ENCODE measurements around the gene PNLIPRP2. TPM values are rescaled to one million over a fixed set of nuclear protein-coding genes. Genes with fewer than 3 reads are reported as not detected.

Gene PNLIPRP2
- total RNA-seq, 3 donors from 2014 or later: 0.46 to 0.56 TPM; not detected in 1

DNA sequence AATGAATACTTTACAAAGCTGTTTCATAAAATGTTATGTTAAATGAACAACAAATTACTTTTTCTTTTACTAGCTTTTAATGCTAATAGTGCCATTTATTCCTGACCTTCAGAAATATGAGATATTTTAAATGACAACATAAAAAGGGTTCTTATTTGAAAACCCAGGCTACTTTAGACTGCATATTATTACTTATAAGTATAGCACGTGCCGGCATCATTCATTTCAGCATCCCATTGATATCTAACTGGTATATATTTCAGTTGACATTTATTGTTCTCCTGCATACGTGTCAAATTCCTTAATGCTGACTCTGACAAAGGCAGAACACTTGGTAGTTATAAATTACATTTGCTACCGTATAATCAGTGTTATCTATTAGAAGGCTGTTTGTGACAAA, 35.3 kb downstream of the PNLIPRP2 start:
- ATAC-seq: no peak
- Mint-ChIP-seq H3K36me3 (ENCODE audit: insufficient read depth) (no peaks in the 10 kb centered on the region), H3K4me3 (no peak overlapping the region), H3K4me1 (ENCODE audit: low read depth) (no peaks in the 10 kb centered on the region), H3K27me3 (ENCODE audit: low read depth) (peaks cover 15% of the 10 kb centered on the region), H3K9me3 (peaks cover 8% of the 10 kb centered on the region)
- no peak for DNase-seq

DNA sequence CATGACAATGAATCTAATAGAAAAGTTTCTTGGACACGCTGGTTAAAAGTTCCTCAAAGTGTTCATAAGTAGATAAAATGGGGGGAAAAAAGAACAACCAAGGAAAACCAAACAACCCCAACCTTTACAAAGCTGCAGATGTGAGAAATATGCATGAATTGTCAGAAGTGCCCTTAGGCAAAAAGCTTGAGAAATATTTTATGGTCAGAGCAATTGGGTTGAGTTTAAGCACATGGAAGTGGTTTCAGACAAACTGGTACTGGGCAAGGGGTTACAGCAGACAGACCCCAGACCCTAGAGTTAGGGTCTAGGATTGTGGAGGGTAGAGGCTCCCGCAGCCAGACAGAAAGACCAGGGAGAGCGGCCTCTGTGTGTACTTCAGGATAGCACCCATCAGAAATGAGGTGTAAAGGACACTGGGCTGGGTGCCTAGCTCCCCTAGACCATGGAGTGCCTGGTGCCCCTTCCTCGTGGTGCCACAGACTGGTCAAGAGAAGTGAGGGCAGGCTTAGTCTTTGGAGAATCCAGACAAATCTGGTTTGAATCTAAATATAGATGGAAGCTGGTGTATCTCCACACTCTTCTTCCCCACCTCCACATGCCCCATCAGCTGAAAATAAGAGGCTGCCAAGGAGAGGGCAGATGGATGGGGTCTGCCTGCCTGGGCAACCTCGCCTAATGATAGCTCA, 37.3 kb downstream of the PNLIPRP2 start:
- Mint-ChIP-seq H3K4me3 (no peak overlapping the region), H3K27me3 (ENCODE audit: low read depth) (peaks cover 18% of the 10 kb centered on the region), H3K36me3 (ENCODE audit: insufficient read depth) (no peaks in the 10 kb centered on the region), H3K4me1 (ENCODE audit: low read depth) (no peaks in the 10 kb centered on the region), H3K9me3 (no peaks in the 10 kb centered on the region)
- ATAC-seq: no peak
- DNase-seq: no peak

DNA sequence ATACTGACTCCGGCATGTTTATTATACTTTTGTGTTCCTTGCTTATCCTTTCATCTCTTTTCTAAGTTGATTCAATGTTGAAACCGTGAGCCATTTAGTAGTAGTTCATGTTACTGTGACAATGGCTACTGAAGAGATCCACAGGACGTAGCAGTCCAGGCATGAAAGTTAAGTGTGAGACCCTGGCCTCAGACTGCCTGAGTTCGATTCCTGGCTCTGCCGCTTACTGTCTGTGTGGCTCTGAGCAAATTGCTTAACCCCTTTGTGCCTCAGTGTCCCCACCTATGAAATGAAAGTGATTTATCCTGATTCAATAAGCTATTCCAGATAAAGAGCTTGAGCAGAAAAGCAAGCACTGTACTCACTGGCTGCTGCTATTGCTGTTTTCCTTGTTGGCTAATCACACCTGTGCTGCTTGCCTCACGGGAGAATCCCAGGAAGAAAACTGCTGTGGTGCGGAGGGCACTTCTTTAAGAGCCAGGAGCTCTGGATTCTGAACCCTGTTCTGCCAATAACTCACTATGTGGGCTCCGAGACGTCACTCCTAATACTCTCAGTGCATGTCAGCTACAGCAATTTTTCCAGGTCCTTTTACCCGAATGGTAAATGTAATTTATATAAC, 38.4 kb downstream of the PNLIPRP2 start:
- H3K4me3 Mint-ChIP-seq: no peak overlapping the region
- ATAC-seq (no peak), DNase-seq (no peak)
- no peaks in the 10 kb centered on the region for H3K4me1 Mint-ChIP-seq (ENCODE audit: low read depth)
- no peaks in the 10 kb centered on the region for H3K9me3 Mint-ChIP-seq
- H3K27me3 Mint-ChIP-seq (ENCODE audit: low read depth): peaks cover 17% of the 10 kb centered on the region
- H3K36me3 Mint-ChIP-seq (ENCODE audit: insufficient read depth): no peaks in the 10 kb centered on the region

DNA sequence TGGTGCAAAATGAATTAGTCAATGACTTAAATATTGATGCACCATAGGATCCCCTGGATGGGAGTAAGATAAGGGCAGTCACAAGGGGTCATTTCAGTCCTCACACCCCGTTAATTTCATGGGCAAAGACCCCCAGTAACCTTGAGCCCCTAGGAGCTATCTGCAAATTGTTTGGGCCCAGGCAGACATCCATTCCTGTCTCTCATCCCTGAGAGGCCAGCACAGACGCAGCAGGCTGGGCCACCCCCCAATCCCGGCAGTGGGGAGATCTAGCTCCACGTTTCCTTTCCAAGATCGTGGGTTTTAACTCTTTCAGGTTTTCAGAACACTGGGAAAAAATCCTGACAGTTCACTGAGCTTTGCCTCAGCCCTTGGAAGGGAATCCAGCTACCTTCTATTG, 40.1 kb downstream of the PNLIPRP2 start:
- Mint-ChIP-seq H3K9me3 (no peaks in the 10 kb centered on the region), H3K4me1 (ENCODE audit: low read depth) (no peaks in the 10 kb centered on the region), H3K4me3 (no peak overlapping the region), H3K27me3 (ENCODE audit: low read depth) (peaks cover 9% of the 10 kb centered on the region), H3K36me3 (ENCODE audit: insufficient read depth) (no peaks in the 10 kb centered on the region)
- ATAC-seq: no peak
- DNase-seq: no peak

DNA sequence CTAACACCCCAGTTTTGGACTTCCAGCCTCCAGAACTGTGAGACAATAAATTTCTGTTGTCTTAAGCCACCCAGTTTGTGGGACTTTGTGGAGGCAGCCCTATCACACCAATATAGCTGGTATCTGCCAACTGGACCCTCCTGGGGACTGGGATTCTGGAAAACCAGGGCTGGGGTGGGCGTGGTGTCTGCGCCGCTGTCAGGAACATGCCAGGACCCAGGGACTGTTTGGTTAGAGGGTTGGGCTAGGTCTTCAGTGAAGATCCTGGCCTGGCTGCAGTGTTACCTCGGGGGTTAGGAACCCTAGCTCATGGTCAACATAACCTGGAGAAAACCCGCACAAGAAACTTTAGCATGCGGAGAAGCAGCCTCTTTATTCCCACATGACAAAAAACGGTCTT, 42.6 kb downstream of the PNLIPRP2 start:
- H3K36me3 Mint-ChIP-seq (ENCODE audit: insufficient read depth): no peaks in the 10 kb centered on the region
- no peak for ATAC-seq

DNA sequence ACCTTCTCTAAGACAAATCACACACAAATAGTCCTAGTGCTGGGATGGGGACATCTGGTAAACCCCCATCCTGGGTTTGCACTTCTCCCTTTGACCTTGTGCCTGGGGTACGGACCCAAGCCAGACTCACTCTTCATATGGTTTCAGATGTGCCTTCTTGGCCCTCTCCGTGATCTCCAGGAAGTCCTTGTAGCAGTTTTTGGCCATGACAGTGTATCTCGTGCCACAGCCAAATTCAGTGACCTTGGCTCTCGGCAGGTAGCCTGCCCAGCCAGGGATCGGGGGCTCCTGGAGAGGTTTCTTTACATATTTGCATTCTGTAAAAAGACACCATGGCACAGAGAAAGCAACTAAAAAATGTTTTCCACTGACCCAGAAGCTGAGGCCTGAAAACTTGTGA, 43.9 kb downstream of the PNLIPRP2 start:
- ATAC-seq: no peak
- no peaks in the 10 kb centered on the region for H3K9me3 Mint-ChIP-seq
- no peak overlapping the region for H3K4me3 Mint-ChIP-seq
- no peaks in the 10 kb centered on the region for H3K4me1 Mint-ChIP-seq (ENCODE audit: low read depth)
- peaks cover 7% of the 10 kb centered on the region for H3K27me3 Mint-ChIP-seq (ENCODE audit: low read depth)
- no peaks in the 10 kb centered on the region for H3K36me3 Mint-ChIP-seq (ENCODE audit: insufficient read depth)
- DNase-seq: no peak

More for the DNA sequence above, 42.6 kb downstream of the PNLIPRP2 start:
- no peak for DNase-seq
- Mint-ChIP-seq H3K4me3 (no peak overlapping the region), H3K9me3 (no peaks in the 10 kb centered on the region), H3K4me1 (ENCODE audit: low read depth) (no peaks in the 10 kb centered on the region), H3K27me3 (ENCODE audit: low read depth) (peaks cover 7% of the 10 kb centered on the region)

DNA sequence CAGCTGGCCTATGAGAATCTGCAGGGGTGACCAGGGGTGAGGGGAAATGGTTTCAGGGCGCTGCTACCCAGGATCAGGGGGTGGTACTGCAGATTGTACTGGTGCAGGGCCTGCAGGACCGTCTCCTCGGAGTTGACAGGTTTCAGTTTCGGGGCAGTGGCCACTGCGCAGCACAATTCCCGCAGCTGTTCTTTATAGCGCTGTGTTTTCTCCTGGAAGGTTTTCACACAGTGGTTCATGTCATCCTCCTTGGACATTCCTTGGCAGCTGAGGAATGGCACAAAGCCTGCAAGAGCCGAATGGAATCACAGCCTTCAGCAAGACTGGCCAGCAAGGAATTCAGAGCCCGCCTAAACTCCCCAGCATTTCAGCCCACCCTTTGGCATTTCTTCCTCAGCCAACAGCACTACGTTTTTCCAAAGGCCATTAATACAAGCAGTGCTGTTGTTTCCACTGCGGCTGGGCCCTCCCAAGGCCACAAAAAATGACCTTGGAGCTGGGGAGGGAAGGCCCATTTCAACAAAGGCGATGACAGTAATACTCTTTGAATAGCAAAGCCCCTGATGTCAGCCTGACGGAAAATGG, 44.9 kb downstream of the PNLIPRP2 start:
- H3K36me3 Mint-ChIP-seq (ENCODE audit: insufficient read depth): no peaks in the 10 kb centered on the region
- ATAC-seq: no peak

DNA sequence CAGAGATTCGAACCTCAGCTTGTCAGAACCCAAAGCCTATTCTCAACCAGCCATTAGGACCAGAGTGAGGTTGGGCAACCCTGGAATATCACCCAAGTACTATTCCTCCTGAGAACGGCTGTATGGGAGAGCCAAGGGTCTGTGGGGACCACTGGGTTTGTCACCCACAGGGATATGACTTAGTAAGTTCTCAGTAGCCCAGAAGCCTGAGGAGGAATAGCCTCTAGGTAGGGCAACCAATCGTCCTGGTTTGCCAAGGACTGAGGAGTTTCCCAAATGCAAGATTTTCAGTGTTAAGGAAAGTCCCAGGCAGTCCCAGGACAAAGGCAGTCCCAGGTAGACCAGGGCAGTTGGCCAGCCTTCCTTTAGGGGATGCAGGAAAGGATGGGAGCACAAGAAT, 46.7 kb downstream of the PNLIPRP2 start:
- Mint-ChIP-seq H3K4me3 (no peak overlapping the region), H3K27me3 (ENCODE audit: low read depth) (peaks cover 14% of the 10 kb centered on the region), H3K4me1 (ENCODE audit: low read depth) (no peaks in the 10 kb centered on the region), H3K36me3 (ENCODE audit: insufficient read depth) (no peaks in the 10 kb centered on the region), H3K9me3 (no peaks in the 10 kb centered on the region)
- ATAC-seq (no peak), DNase-seq (no peak)

More for the DNA sequence above, 44.9 kb downstream of the PNLIPRP2 start:
- Mint-ChIP-seq H3K9me3 (no peaks in the 10 kb centered on the region), H3K4me3 (no peak overlapping the region), H3K27me3 (ENCODE audit: low read depth) (peaks cover 10% of the 10 kb centered on the region), H3K4me1 (ENCODE audit: low read depth) (no peaks in the 10 kb centered on the region)
- no peak for DNase-seq

DNA sequence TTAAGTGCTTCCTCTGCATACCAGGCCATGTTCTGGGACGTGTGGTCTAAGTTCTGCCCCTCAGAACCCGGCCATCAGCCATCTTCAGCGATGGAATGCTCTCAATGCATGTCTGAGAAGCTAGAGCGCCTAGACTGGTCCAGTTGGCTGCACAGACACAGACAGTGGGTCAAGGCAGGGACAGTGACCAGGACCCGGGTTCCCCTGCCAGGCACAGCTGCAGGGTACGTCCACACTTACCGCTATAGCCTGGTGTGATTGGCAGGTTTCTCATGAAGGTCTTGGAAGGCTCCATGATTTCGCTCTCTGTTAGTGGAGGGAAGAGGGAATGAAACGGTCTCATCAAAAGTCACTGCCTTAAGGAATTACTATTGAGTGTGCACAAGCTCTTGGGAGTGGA, 47.3 kb downstream of the PNLIPRP2 start:
- ATAC-seq (no peak), DNase-seq (no peak)
- H3K4me3 Mint-ChIP-seq: no peak overlapping the region
- H3K27me3 Mint-ChIP-seq (ENCODE audit: low read depth): peaks cover 11% of the 10 kb centered on the region
- H3K4me1 Mint-ChIP-seq (ENCODE audit: low read depth): no peaks in the 10 kb centered on the region
- no peaks in the 10 kb centered on the region for H3K36me3 Mint-ChIP-seq (ENCODE audit: insufficient read depth)
- no peaks in the 10 kb centered on the region for H3K9me3 Mint-ChIP-seq

DNA sequence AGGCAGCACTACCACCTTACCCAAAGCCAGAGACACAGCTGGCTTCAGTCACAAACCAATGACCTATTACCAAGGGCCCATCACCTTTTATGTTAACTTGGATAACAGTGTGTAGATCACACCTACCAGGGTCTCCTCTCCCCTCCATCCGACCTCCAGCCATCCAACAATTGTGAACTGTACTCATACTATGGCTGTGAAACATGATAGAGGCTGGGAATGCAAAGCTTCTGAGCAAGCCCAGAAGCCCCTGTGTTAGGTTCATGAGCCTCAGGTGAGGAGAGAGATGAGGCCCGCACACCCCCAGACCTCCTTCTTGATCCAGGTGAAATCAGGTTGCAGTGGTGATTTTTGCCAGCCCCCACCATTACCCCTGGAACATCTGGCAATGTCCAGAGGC, 47.7 kb downstream of the PNLIPRP2 start:
- no peaks in the 10 kb centered on the region for H3K9me3 Mint-ChIP-seq
- ATAC-seq (no peak), DNase-seq (no peak)
- no peaks in the 10 kb centered on the region for H3K4me1 Mint-ChIP-seq (ENCODE audit: low read depth)
- H3K4me3 Mint-ChIP-seq: no peak overlapping the region
- no peaks in the 10 kb centered on the region for H3K36me3 Mint-ChIP-seq (ENCODE audit: insufficient read depth)
- H3K27me3 Mint-ChIP-seq (ENCODE audit: low read depth): peaks cover 11% of the 10 kb centered on the region

DNA sequence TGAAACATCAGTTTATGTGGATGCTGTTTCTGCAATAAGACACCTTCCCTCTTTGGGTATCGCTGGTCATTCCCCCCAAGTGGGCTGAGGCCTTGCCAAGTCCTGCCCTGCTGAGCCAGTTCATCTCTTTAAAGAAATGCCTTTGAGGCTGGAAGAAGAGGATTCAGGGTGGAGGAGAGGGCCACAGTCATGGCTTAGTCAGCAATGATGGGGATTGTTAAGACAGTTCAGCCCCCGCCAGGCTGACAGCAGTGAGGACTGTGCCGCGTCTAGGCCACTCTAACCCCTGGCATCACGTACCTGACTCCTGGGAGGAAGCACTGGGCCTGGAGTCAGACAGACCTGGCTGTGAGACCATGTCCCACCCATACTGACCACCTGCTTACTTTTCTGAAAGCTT, 48.3 kb downstream of the PNLIPRP2 start:
- no peak overlapping the region for H3K4me3 Mint-ChIP-seq
- no peaks in the 10 kb centered on the region for H3K36me3 Mint-ChIP-seq (ENCODE audit: insufficient read depth)
- DNase-seq (no peak), ATAC-seq (no peak)
- H3K9me3 Mint-ChIP-seq: no peaks in the 10 kb centered on the region
- H3K4me1 Mint-ChIP-seq (ENCODE audit: low read depth): no peaks in the 10 kb centered on the region
- peaks cover 8% of the 10 kb centered on the region for H3K27me3 Mint-ChIP-seq (ENCODE audit: low read depth)

DNA sequence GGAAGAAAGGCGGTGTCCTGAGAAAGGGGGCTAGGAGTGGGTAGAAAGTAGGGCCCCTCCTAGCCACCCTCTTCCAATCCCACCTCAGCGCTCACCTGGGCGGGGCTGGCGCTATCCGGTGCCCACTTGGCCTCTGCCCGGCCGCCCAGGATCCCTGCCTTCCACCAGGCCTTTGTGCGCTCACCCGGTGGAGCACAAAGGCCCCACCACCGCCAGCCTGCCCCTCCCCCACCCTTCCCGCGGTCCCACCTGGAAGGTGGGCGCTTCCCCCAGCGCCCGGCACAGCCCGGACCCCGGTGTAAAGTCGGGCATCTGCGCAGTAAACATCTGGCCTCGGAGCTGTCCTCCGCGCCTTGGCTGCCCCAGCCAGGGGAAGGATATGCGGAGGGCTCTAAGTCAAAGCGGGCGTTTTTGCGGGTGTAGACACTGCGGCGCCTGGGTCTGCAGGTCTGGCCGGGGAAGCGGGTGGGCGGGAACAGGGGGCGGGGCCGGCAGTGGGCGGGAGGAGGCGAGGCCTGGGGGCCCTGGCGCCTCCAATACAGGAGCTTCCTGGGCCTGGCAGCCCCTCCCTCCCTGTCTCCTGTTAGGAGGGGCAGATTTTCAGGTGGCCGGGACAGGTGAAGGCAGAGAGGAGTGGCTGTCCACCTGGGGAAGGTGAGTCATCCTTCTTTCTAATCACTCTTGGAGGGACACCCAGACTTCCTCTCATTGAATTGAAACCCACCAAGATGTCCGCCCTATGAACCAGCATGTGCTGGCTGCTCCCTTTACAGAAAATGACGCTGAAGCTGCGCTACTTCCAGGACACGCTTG, 49.3 kb downstream of the PNLIPRP2 start:
- Mint-ChIP-seq H3K4me3 (no peak overlapping the region), H3K4me1 (ENCODE audit: low read depth) (no peaks in the 10 kb centered on the region), H3K9me3 (no peaks in the 10 kb centered on the region), H3K36me3 (ENCODE audit: insufficient read depth) (no peaks in the 10 kb centered on the region), H3K27me3 (ENCODE audit: low read depth) (peaks cover 8% of the 10 kb centered on the region)
- ATAC-seq (no peak), DNase-seq (no peak)

DNA sequence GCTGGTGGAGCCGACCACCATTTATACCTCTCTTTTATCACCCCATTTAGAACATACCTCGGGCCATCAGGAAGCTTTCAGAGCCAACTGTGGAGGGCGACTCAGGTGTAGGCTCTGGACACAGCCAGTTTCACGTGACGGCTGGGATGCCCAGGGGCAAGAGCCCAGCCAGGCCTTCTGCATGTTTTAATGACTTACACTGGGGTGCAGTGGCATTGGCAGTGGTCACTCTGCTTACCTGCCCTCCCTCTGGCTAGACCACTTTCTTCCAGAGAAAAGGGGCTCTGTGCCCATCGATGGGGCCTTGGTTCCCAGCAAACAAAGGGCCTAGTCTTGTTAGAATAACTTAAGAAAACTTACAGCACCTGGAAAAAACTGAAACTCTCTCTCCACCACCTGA, 50.0 kb downstream of the PNLIPRP2 start:
- no peaks in the 10 kb centered on the region for H3K9me3 Mint-ChIP-seq
- H3K36me3 Mint-ChIP-seq (ENCODE audit: insufficient read depth): no peaks in the 10 kb centered on the region
- no peak overlapping the region for H3K4me3 Mint-ChIP-seq
- ATAC-seq (no peak), DNase-seq (no peak)
- H3K4me1 Mint-ChIP-seq (ENCODE audit: low read depth): no peaks in the 10 kb centered on the region
- peaks cover 8% of the 10 kb centered on the region for H3K27me3 Mint-ChIP-seq (ENCODE audit: low read depth)

DNA sequence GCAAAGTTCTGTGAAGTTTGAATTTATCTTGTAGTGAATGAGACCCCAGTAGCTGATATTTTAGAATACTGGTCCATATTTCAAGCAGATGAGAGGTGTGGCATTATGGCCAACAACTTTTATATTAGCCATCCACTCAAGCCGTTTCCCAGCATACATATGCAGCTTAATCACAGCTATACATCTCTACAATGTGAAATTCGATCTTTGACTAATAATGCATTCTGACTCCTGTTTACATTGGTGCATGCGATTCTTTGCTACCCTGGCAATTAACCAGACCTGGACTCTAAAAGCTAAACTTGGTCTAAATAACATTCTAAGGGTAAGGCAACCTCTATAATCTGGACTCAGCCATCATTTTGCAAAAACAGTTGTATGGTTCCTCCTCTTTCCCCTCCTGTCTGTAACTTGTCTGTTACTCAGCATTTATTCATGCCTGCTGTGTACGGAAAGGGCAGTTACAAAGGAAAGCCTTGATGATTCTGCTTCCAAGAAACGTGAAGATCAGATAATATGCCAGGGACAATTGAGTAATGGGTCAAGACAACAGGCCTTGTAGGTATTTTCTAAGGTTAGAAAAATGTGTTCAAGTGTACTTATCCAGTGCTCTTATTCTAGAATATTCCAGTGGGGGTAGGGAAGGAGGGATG, 50.6 kb downstream of the PNLIPRP2 start:
- Mint-ChIP-seq H3K4me1 (ENCODE audit: low read depth) (no peaks in the 10 kb centered on the region), H3K4me3 (no peak overlapping the region), H3K9me3 (no peaks in the 10 kb centered on the region), H3K36me3 (ENCODE audit: insufficient read depth) (no peaks in the 10 kb centered on the region), H3K27me3 (ENCODE audit: low read depth) (peaks cover 8% of the 10 kb centered on the region)
- ATAC-seq: no peak
- DNase-seq: no peak

Measured in activated T-cell treated with anti-CD3 and anti-CD28 coated beads, Interleukin-2, amount 50 U/mL, for 4 hours (primary cell).